ENCODE measurements around the gene PALB2. TPM values are rescaled to one million over a fixed set of nuclear protein-coding genes. Genes with fewer than 3 reads are reported as not detected.
A peak's percentile ranks its signal among the peaks of the same experiment; 100 is the strongest.

PALB2 gene
- total and polyA plus RNA-seq, 9 of the 15 experiments (the other 6 are each of a cell fraction or from before 2014, with no cell fraction given), result 7.0 to 25.8 (median 15.2) TPM

GRCh38 chr16:23595951-23596720 is 45.0 kb downstream of the PALB2 start, which contains the start of gene NDUFAB1 (continued):
- TF ChIP-seq FOXA3 (CRISPR knock-in tag; conservative IDR thresholded peaks at IDR 0.05 in 1 of 2, IDR thresholded peaks at IDR 0.05 in 1 of 2) (peak in 1 of 2 experiments; percentile 79; a peak in 2 of 4 replicates), WHSC1 (IDR thresholded peaks at IDR 0.05; ENCODE audit: low read length) (no peak), MYBL2 (IDR thresholded peaks at IDR 0.05; ENCODE audit: low read depth) (no peak), MYBL2 (CRISPR knock-in tag; IDR thresholded peaks at IDR 0.05; ENCODE audit: borderline replicate concordance) (no peak), U2AF2 (optimal IDR thresholded peaks at IDR 0.05; ENCODE audit: low read depth, low read length) (no peak), CTBP1 (IDR thresholded peaks at IDR 0.05; ENCODE audit: borderline replicate concordance) (peak; percentile 80), THAP12 (CRISPR knock-in tag; IDR thresholded peaks at IDR 0.05) (peak; percentile 98), CREB3 (tag; conservative IDR thresholded peaks at IDR 0.05; ENCODE audit: low read depth) (no peak), ZNF431 (CRISPR knock-in tag; IDR thresholded peaks at IDR 0.05) (peak; percentile 44; the same call in 1 of the 2 replicates)

Data from K562 (cell line).